Activated B cell treated with CpG ODN at 0.5 μM for 24 hours (primary cell): ENCODE data around the gene COL4A6. TPM values are rescaled to one million over a fixed set of nuclear protein-coding genes. Genes with fewer than 3 reads are reported as not detected.

Source experiments
- ATAC-seq: fragments of 200-7000 bp; cut with Tn5 transposase; one replicate; pipeline ENCODE4 v1.10.0; 2021; ENCODE audit warnings: low read depth, mild to moderate bottlenecking, moderate library complexity
- CTCF ChIA-PET: fragments of 350-600 bp; sonication (Branson Sonifier 250); formaldehyde crosslinking; loops from one replicate; lab custom pipeline; 2021; ENCODE audit warnings: antibody characterized with exemption; lab: Charles Lee
- POLR2A ChIA-PET: fragments of 350-600 bp; sonication (Branson Sonifier 250); formaldehyde crosslinking; loops from one replicate; lab custom pipeline; 2021; ENCODE audit warnings: antibody characterized with exemption; lab: Charles Lee
- DNase-seq: peaks from one replicate; pipeline ENCODE4 v3.0.0; 2022
- H3K27ac Mint-ChIP-seq: one replicate; pipeline ENCODE4 v1.8.0; 2020; ENCODE audit warnings: mixed read lengths
- H3K27me3 Mint-ChIP-seq: one replicate; pipeline ENCODE4 v1.8.0; 2021; ENCODE audit warnings: mixed read lengths
- H3K36me3 Mint-ChIP-seq: one replicate; pipeline ENCODE4 v1.8.0; 2021; ENCODE audit warnings: low read depth, mixed read lengths
- H3K4me1 Mint-ChIP-seq: one replicate; pipeline ENCODE4 v1.8.0; 2021; ENCODE audit warnings: mixed read lengths
- H3K4me3 Mint-ChIP-seq: one replicate; pipeline ENCODE4 v1.8.0; 2020; ENCODE audit warnings: mild to moderate bottlenecking, mixed read lengths
- H3K9me3 Mint-ChIP-seq: one replicate; pipeline ENCODE4 v1.8.0; 2020; ENCODE audit warnings: mixed read lengths
- CTCF ChIP-seq: fragments of 200-600 bp; IDR thresholded peaks from one replicate; pipeline ENCODE4 v1.8.0; 2022; ENCODE audit warnings: antibody characterized with exemption, mild to moderate bottlenecking
- intact Hi-C: fragments of 100-400 bp; cut with micrococcal nuclease; formaldehyde crosslinking; loops from one replicate; pipeline ENCODE4 v1.15.1; 2024
- total RNA-seq: library from RNA; stranded (reverse); gene quantifications from 2 replicates; pipeline ENCODE4 v1.2.3, GENCODE V29; 2022

The COL4A6 gene
- total RNA-seq, 1 donor from 2014 or later = not detected

GRCh38 chrX:108361316-108361715 lies 76.9 kb downstream of the COL4A6 start:
- Mint-ChIP-seq H3K27ac (no peak overlapping the region), H3K4me3 (no peak overlapping the region), H3K9me3 (no peaks in the 10 kb centered on the region), H3K36me3 (no peaks in the 10 kb centered on the region), H3K27me3 (no peaks in the 10 kb centered on the region), H3K4me1 (no peaks in the 10 kb centered on the region)
- no peak for ATAC-seq
- no peak for TF ChIP-seq CTCF
- DNase-seq = no peak
- POLR2A ChIA-PET = no interaction called here
- intact Hi-C loops = no loop called here
- CTCF ChIA-PET = no interaction called here

- no peak for TF ChIP-seq CTCF
- ChIA-PET POLR2A (no interaction called here), CTCF (no interaction called here)
- Mint-ChIP-seq H3K27ac (no peak overlapping the region), H3K4me3 (no peak overlapping the region), H3K27me3 (no peaks in the 10 kb centered on the region), H3K4me1 (no peaks in the 10 kb centered on the region), H3K9me3 (no peaks in the 10 kb centered on the region), H3K36me3 (no peaks in the 10 kb centered on the region)
- DNase-seq (no peak), ATAC-seq (no peak)
- intact Hi-C loops = no loop called here
Measured at GRCh38 chrX:108359806-108360602, 78.2 kb downstream of the COL4A6 start.

GRCh38 chrX:108353452-108353851 lies 84.8 kb downstream of the COL4A6 start:
- Mint-ChIP-seq H3K27ac (no peak overlapping the region), H3K36me3 (no peaks in the 10 kb centered on the region), H3K4me3 (no peak overlapping the region), H3K27me3 (no peaks in the 10 kb centered on the region), H3K4me1 (no peaks in the 10 kb centered on the region), H3K9me3 (no peaks in the 10 kb centered on the region)
- CTCF ChIA-PET = no interaction called here
- intact Hi-C loops = no loop called here
- POLR2A ChIA-PET = no interaction called here
- DNase-seq (no peak), ATAC-seq (no peak)
- no peak for TF ChIP-seq CTCF

GRCh38 chrX:108349210-108349609 lies 89.0 kb downstream of the COL4A6 start:
- Mint-ChIP-seq H3K4me1 (no peaks in the 10 kb centered on the region), H3K9me3 (no peaks in the 10 kb centered on the region), H3K27ac (no peak overlapping the region), H3K4me3 (no peak overlapping the region), H3K27me3 (no peaks in the 10 kb centered on the region), H3K36me3 (no peaks in the 10 kb centered on the region)
- intact Hi-C loops = no loop called here
- POLR2A ChIA-PET = no interaction called here
- CTCF ChIA-PET = no interaction called here
- no peak for TF ChIP-seq CTCF
- DNase-seq (no peak), ATAC-seq (no peak)

- Mint-ChIP-seq H3K4me3 (no peak overlapping the region), H3K36me3 (no peaks in the 10 kb centered on the region), H3K27me3 (no peaks in the 10 kb centered on the region), H3K9me3 (no peaks in the 10 kb centered on the region), H3K27ac (no peak overlapping the region), H3K4me1 (no peaks in the 10 kb centered on the region)
- ChIA-PET POLR2A (no interaction called here), CTCF (no interaction called here)
- no peak for TF ChIP-seq CTCF
- DNase-seq (no peak), ATAC-seq (no peak)
- intact Hi-C loops = no loop called here
Measured at GRCh38 chrX:108348525-108348924, 89.7 kb downstream of the COL4A6 start.
